Stimulated activated CD4-positive, alpha-beta T cell treated with anti-CD3 and anti-CD28 coated beads, Interleukin-2, amount 100 ng/mL, for 24 hours (primary cell): Measurements from ENCODE around the gene EEFSEC.
A peak's percentile ranks its signal among the peaks of the same experiment; 100 is the strongest.

Experiments used
- DNase-seq, 2 donors: peaks; one replicate each; pipeline ENCODE4 v3.0.0-alpha.2; 2020

The EEFSEC gene

GRCh38 chr3:128153156-128154041 lies at the start of gene EEFSEC:
Gene EEFSEC (plus strand): TSS chr3:128153481. CDS start chr3:128153508, 27 bp downstream.
- peak; percentile 89 to 90 for DNase-seq

- DNase-seq = no peak
Measured at GRCh38 chr3:128107834-128108233, 45.4 kb upstream of the EEFSEC start.

DNA sequence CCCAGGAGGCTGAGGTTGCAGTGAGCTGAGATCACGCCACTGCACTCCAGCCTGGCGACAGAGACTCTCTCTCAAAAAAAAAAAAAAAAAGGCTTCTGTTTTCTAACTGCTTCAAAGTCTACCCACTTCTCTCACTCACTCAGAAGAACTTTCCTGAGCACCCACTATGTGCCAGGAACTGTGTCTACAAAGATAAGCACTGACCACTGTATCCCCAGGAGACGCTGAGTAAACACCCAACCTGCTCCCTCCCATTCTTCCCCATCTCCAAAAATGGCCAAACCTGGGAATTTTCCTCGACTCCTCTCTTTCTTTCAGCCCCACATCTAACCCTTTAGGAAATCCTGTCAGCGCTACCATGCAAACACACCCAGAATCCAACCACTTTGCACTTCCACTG lies 42.1 kb upstream of the EEFSEC start:
- no peak for DNase-seq

GRCh38 chr3:128112357-128112968 lies 40.8 kb upstream of the EEFSEC start:
- DNase-seq = peak; percentile 20 to 32

GRCh38 chr3:128113817-128114794 lies 39.2 kb upstream of the EEFSEC start:
- no peak for DNase-seq

GRCh38 chr3:128122013-128122412 lies 31.3 kb upstream of the EEFSEC start:
- no peak for DNase-seq

- peak in 1 of 2 donors; percentile 23 for DNase-seq
Measured at GRCh38 chr3:128123156-128123537, 30.1 kb upstream of the EEFSEC start.

- peak; percentile 96 to 97 for DNase-seq
Measured at GRCh38 chr3:128123538-128124368, 29.5 kb upstream of the EEFSEC start, which contains the start of gene RUVBL1. Gene RUVBL1 (minus strand): TSS chr3:128123812. CDS start chr3:128123724, 88 bp downstream.

GRCh38 chr3:128127236-128127635 lies 26.0 kb upstream of the EEFSEC start:
- no peak for DNase-seq

- no peak for DNase-seq
Measured at GRCh38 chr3:128128251-128128650, 25.0 kb upstream of the EEFSEC start.

DNA sequence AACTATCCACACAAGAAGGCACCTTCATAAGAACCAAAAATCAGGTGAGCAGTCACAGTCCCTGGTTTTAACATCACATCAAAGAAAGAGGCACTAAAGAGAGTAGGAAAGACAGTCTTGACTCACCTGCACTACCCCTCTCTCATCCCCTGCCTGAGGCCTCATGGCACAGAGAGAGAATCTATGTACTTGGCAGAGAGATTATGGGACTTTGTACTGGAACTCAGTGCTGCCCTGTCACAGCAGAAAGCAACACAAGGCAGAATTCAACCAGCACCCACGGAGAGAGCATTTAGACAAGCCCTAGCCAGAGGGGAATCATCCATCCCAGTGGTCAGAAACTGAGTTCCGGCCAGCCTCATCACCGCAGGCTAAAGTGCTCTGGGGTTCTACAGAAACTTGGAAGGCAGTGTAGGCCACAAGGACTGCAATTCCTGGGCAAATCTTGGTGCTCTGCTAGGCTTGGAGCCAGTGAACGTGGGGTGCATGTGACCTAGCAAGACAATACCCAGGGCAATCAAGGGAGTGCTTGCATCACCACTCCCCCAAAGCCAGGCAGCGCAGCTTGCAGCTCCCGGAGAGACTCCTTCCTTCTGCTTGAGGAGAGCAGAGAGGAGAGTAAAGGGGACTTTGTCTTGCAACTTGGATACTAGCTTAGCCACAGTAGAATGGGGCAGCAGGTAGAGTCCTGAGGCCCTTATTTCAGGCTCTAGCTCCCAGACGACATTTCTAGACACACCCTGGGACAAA lies 21.2 kb upstream of the EEFSEC start:
- DNase-seq = no peak

GRCh38 chr3:128133273-128133883 lies 19.9 kb upstream of the EEFSEC start:
- DNase-seq = peak; percentile 35 to 46

GRCh38 chr3:128143496-128143895 lies 9.8 kb upstream of the EEFSEC start:
- no peak for DNase-seq

GRCh38 chr3:128144512-128145187 lies 8.6 kb upstream of the EEFSEC start:
- DNase-seq = no peak

DNA sequence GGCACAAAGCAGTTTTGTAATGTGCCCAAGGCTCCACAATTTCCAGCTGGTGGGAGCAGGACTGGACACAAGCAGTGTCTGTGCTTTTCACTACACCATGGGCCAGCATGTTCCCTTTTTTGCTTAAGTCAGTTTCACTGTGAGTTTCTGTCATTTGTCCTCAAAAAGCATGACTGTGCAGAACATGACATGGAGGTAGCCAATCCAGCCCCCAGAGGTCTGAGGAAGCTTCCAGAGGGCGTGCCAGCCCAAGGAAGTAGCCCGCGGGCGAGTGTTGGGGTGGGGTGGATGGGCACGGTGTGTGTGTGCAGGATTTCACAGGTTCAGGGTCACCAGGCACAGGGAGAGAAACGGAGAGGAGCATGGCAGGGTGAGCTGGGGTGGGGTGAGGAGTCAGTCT lies 8.0 kb upstream of the EEFSEC start:
- no peak for DNase-seq

DNA sequence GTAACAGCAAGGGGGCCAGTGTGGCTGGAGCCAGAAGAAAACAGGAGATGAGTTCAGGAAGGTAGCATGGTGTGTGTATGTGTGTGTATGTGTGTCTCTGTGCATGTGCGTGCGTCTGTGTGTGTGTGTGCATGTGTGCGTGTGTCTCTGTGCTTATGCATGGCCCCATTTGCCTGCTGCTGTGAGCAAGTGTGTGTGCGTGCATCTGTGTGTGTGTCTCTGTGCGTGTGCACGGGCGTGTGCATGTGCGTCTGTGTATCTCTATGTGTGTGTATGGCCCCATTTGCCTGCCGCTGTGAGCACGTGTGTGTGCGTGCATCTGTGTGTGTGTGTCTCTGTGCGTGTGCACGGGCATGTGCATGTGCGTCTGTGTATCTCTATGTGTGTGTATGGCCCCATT lies 7.1 kb upstream of the EEFSEC start:
- DNase-seq = no peak

DNA sequence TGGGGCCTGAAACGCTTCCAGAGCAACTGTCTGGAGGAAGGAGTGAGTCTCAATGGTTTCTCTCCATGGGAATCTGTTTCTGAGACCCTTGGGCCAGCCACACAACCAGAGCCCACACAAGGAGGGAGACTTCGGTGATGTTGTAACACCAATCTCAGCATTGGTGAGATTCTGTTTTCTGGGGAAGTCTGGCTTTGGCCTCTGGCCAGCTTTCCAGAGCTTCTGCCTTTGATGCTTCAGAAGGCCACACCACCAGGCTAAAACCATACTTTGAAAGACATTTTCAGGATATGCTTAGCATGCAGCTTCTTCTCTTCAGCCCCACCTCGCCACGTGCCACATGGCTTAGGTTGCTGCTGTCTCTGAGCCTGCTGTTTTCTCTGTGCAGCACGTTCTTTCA lies 3.6 kb upstream of the EEFSEC start:
- DNase-seq = no peak

DNA sequence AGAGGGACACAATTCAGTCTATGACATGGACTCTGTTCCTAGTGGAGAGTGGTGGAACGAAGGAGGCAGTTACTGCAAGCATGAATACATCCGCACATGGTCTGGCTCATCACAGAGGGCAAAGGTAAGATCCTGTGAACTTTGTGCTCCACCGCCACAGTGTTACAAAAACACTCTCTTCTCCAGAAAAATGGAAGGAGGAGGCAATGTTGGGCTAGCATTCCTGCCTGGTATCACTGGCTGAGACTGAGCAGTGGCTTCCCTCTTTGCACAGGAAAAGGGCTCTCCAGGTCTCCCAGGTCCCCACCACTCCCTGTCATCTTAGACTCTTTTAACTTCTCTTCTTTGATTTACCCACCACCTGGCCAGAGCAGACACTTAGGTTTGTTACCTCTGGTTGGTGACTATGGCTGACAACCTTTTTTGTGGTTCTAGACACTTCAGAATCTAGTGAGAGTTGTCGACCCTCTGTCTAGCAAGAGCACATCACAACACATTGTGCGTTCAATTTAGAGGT lies 1.5 kb upstream of the EEFSEC start:
- DNase-seq = no peak

- peak in 1 of 2 donors; percentile 6 for DNase-seq
Measured at GRCh38 chr3:128152419-128153155, 694 bp upstream of the EEFSEC start.
